ENCODE data around the gene TRIAP1. TPM values are rescaled to one million over a fixed set of nuclear protein-coding genes. Genes with fewer than 3 reads are reported as not detected.
"Not testable (repeated sequence)": the region's sequence is repeated elsewhere in the genome, so short reads cannot be mapped to it uniquely, and the experiment has no call there.

Gene TRIAP1
- polyA plus RNA-seq, 4 donors = 35.0 to 48.4 (median 42.8) TPM

GRCh38 chr12:120469450-120470149 lies 23.4 kb upstream of the TRIAP1 start, which contains the start of gene SRSF9:
Gene SRSF9, minus strand, starts transcription at chr12:120469748. Its CDS starts 139 bp downstream, at chr12:120469609.
- peak in 3 of 4 donors; percentile 86 to 94 (median 94) for DNase-seq (ENCODE audit: low read depth in 4 of 4, low spot score in 2 of 4)

- peak in 1 of 4 donors; percentile 29 for DNase-seq (ENCODE audit: low read depth in 4 of 4, low spot score in 2 of 4)
Observed at GRCh38 chr12:120468821-120469449, 22.8 kb upstream of the TRIAP1 start.

GRCh38 chr12:120468325-120468820 lies 22.2 kb upstream of the TRIAP1 start:
- DNase-seq (ENCODE audit: low read depth in 4 of 4, low spot score in 2 of 4) = peak in 1 of 4 donors; percentile 35

- DNase-seq (ENCODE audit: low read depth in 4 of 4, low spot score in 2 of 4) = no peak
Observed at GRCh38 chr12:120467439-120467838, 21.3 kb upstream of the TRIAP1 start.

DNA sequence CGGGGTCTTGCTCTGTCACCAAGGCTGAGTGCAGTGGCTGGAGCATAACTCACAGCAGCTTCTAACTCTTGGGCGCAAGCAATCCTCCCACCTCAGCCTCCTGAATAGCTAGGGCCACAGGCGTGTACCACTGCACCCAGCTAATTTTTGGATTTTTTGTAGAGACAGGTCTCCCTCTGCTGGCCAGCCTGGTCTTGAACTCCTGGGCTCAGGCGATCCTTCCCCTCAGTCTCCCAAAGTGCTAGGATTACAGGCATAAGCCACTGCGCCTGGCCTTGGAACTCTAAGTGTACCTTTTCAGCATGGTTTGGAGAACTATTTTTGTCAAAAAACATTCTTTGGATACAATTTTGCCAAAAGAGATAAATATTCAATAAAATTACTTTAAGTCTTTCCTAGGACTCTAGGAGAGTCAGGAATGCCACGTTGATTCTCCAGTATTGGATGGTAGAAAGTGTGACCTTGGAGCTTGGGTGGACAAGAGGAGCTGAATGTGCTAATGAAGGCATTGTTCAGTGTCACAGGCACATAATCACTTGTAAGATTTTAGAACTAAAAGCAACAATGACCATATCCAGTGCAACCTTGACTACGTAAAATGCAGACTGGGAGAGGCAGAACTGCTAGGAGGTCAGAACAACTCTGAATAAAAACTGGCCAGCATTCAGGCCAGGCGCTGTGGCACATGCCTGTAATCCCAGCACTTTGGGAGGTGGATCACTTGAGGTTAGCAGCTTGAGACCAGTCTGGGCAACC lies 20.6 kb upstream of the TRIAP1 start:
- DNase-seq (ENCODE audit: low read depth in 4 of 4, low spot score in 2 of 4) = no peak

- no peak for DNase-seq (ENCODE audit: low read depth in 4 of 4, low spot score in 2 of 4)
Observed at GRCh38 chr12:120465756-120466155, 19.6 kb upstream of the TRIAP1 start.

DNA sequence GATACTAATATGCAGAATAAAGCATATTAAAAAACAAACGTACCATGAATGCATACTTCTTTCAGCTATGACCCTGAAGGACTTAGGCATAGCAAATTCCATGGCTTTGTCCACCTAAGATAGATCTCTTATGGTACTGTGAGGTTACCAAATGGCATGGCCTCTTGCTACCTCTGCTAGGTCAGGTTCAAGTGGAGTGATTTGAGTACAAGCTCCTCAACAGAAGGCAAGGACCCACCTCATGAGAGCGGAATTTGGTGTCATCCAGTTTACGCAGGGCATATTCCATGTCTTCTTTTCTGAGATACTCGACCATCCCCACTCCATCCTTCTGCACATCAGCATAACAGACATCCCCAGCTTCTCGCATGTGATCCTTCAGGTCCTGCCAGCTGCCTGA lies 17.5 kb upstream of the TRIAP1 start:
- no peak for DNase-seq (ENCODE audit: low read depth in 4 of 4, low spot score in 2 of 4)

DNA sequence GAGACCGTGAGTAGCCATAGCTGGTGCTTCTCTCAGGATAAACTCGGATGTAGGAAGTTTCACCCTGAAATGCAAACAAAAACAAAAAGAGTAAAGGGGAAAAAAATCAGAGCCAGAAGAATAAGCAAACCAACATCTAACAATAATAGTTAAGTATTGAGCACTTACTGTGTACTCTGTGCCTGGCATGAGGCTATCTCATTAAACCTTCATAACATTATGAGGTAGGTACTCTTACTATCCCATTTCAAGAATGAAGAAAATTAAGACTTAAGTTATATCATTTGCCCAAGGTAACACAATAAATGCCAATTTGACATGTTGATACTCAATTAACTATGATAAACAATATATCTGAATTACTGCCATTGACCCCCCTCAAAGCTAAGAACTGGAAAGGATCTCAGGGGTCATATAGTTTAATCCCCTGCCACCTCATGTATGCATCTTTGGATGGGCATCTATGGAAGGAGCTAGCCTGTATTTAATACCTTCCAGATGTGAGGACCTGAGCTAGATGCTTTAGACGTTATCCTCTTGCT lies 16.0 kb upstream of the TRIAP1 start:
- no peak for DNase-seq (ENCODE audit: low read depth in 4 of 4, low spot score in 2 of 4)

DNA sequence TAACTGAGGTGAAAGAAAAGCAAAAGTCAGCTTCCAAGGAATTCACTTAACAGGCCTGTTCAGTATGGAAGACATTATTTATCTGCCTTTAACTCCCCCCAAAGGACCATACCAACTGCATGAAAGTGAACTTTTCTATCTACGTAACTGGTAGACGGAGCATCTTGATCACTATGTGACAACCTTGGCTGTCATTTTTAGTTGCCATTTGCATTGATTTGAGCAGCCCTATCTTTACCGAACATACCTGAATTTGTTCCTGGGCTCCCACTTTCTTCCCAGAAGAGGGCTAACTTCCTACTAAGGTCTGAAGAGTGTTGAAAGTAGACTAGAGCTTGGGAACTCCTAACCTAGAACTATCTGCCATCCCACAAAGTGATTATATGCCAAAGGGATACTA lies 14.0 kb upstream of the TRIAP1 start:
- DNase-seq (ENCODE audit: low read depth in 4 of 4, low spot score in 2 of 4) = no peak

DNA sequence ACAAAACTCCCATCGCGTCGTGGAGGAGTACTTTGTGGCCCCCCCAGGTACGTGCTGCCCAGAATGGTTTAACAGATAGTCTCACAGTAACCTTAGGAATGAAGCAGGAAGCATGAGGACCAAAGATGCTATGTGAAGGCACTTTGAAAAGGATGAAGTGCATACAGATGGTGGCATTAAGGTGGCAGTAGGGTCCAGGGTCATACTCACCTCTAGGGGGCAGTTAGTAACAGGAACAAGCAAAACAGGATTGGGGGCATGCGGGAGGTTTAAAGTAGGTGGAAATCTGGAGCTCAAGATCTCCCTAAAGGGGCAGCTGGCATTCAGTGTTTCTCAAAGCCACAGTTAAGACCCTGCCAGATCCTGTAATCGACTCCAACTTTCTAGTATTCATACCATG lies 10.9 kb upstream of the TRIAP1 start:
- DNase-seq (ENCODE audit: low read depth in 4 of 4, low spot score in 2 of 4) = no peak

- no peak for DNase-seq (ENCODE audit: low read depth in 4 of 4, low spot score in 2 of 4)
Observed at GRCh38 chr12:120455302-120455701, 9.1 kb upstream of the TRIAP1 start.

GRCh38 chr12:120453977-120454376 lies 7.8 kb upstream of the TRIAP1 start:
- DNase-seq (ENCODE audit: low read depth in 4 of 4, low spot score in 2 of 4) = no peak

DNA sequence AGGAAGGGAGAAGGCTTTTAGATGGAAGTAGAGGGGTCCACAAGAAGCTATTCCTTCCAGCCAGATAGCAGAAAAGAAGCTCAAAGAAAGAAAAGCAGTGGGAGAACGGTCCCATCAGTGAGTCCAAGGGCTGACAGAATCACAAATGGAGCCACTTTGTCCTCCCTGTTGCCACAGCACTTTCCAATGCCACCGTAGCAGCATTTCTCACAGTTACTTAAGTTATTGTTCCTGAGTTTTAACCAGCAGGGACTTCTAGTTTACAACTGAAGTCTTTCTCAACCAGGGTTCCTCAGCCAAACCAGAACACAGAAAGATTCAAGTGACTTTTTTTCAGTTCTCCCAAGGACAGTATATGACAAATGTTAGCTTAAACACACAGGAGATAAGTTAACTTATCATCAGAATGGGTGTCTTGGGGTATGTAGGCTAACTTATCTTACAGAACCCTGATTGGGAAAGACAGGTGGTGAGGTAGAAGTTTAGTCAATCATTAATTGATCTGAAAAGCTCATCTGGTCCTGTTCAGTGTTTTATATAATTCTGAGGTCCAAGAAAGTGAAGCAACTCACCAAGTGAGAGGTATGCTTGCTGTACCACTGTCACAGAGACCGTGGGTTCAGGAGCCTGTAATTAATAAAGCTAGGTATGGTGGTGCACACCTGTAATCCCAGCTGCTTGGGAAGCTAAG lies 7.0 kb upstream of the TRIAP1 start:
- DNase-seq (ENCODE audit: low read depth in 4 of 4, low spot score in 2 of 4) = no peak

DNA sequence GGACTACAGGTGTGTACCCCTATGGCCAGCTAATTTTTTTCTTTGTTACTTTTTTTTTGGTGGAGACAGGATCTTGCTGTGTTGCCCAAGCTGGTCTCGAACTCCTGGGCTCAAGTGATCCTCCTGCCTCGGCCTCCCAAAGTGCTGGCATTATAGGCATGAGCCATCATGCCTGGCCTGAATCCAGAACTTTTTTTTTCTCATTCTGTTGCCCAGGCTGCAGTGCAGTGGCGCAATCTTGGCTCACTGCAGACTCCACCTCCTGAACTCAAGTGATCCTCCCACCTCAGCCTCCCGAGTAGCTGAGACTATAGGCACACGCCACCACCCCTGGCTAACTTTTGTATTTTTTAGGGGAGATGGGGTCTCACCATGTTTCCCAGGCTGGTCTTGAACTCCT lies 6.3 kb upstream of the TRIAP1 start:
- DNase-seq (ENCODE audit: low read depth in 4 of 4, low spot score in 2 of 4) = not testable (repeated sequence)

DNA sequence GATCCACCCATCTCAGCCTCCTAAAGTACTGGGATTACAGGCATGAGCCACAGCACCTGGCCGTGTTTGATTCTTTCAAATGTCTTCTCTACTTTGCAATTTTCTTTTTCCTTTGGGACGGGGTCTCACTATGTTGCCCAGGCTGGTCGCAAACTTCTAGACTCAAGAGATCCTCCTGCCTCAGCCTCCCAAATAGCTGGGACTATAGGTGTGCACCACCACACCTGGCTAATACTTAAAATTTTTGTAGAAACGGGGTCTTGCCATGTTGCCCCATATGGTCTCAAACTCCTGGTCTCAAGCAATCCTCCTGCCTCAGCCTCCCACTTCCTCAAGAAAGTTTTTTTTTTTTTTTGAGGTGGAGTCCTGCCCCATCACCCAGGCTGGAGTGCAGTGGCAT lies 1.8 kb upstream of the TRIAP1 start:
- no peak for DNase-seq (ENCODE audit: low read depth in 4 of 4, low spot score in 2 of 4)

GRCh38 chr12:120446844-120447178 lies 627 bp upstream of the TRIAP1 start:
- not testable (repeated sequence) for DNase-seq (ENCODE audit: low read depth in 4 of 4, low spot score in 2 of 4)

DNA sequence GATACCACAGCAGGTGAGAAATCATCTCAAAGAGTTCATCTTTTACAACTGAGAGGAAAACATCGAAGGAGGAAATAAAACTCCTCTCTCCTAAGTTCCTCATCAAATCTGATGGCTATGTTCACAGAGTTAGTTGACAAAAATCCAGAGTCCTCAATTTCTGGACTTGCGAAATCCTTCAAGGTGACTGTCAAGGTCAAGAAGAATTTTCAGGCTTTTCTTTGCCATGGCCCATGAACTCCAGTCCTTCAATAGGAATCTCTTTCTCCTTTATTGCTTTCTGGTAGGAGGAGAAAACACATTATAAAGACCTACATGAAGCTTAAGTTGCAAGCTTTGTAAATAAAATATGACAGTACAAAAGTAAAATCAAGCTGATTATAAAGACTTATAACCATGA lies 1.5 kb downstream of the TRIAP1 start:
- DNase-seq (ENCODE audit: low read depth in 4 of 4, low spot score in 2 of 4) = no peak

DNA sequence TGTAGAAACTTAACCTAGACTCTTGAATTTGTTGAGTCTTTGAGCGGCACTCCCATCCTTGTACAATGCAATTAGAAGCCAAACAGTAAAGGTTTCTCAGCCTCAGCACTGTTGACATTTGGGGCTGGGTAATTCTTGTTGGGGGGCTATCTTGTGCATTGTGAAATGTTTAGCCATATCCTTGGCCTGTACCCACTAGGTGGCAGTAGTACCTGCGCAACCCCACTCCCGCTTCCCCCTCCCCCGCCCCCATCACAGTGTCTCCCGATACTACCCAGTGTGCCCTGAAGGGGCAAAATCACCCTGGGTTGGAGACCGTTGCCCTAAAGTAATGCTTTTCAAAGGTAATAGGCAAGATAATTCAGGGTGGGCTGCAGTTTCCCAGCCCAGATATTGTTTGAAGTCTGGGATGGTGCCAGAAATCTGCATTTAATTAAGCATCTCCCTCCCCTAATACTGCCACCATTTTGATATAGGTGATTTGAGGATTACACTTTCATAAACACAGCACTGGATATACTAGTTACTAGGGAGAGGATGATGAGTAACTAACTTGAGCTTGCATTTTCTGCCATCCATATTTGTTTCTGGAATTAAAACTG lies 6.4 kb downstream of the TRIAP1 start:
- peak in 1 of 4 donors; percentile 21 for DNase-seq (ENCODE audit: low read depth in 4 of 4, low spot score in 2 of 4)

DNA sequence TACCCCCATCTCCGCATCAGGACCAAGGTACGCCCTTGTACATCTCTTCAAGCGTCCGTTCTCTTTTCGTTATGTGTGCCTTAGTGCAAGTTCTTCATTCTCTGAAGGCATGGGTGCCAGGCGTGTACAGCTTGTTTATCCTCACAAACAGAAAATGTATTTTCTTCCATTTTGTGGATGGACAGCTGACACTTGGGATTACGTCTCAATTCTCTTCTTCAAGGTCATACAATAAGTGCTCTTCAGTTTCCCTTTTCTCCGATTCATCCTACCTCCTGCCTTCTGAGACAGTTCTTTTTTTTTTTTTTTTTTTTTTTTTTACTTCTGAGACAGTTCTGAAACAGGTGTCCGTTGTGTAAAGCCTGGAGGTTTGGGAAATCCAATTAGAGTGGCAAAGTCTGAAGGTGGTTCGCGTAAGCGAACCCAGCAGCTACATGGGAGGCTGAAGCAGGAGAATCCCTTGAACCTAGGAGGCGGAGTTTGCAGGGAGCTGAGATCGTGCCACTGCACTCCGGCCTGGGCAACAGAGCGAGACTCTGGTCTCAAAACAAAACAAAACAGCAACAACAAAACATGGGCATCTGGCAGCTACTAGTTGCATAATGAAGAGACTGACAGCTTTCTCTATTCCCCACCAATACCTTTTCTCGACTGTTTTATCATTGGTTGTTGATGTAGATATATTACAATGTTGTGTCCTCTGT lies 7.5 kb downstream of the TRIAP1 start:
- no peak for DNase-seq (ENCODE audit: low read depth in 4 of 4, low spot score in 2 of 4)
